GOT3 (cell line): ENCODE data around the gene CTPS1.

Source experiments
- DNase-seq: peaks from one replicate; lab custom pipeline; 2025; ENCODE audit warnings: mixed read lengths; lab: John Stamatoyannopoulos, UW

The CTPS1 gene

DNA sequence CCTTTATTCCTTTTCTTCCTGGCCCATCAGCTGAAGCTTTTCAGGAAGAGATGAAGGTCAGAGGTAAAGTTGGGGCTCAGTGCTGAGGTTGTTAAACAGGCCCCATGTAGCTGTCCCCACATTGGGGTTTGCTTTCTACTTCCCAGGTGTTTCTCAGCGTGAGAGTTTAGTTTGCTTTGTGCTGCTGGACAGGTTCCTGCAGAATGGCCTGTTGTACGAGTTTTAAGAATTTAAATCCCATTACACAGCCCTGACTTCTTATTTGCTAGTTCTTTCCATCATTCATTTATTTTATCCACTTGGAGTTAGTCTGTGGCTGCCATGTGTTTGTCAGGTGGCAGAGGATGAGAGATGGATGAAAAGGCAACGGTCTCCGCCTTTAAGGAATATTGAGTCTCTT, 19.2 kb downstream of the CTPS1 start:
- no peak for DNase-seq

DNA sequence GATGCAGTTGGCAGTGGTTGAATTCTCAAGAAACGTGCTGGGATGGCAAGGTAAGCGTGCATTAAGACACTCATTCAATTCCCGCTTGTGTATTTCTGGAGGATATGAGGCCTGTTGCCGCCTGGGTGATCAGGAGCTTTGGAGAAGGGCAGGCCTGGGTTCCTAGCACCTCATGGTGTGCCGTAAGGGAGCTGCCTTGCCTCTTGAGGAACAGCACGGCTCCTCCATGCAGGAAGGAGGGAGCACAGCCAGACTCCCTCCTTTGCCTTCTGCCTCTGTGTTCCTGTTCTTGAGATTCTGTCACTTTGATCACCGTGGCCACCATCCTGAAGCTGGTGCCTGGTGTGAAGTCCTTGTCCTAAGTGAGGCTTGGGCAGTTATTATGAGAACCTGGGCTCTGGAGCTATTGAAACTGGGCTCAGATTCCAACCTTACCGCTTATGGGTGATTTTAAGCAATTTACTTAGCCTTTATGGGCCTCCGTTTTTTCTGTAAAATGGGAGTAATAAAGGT, 23.7 kb downstream of the CTPS1 start:
- no peak for DNase-seq

DNA sequence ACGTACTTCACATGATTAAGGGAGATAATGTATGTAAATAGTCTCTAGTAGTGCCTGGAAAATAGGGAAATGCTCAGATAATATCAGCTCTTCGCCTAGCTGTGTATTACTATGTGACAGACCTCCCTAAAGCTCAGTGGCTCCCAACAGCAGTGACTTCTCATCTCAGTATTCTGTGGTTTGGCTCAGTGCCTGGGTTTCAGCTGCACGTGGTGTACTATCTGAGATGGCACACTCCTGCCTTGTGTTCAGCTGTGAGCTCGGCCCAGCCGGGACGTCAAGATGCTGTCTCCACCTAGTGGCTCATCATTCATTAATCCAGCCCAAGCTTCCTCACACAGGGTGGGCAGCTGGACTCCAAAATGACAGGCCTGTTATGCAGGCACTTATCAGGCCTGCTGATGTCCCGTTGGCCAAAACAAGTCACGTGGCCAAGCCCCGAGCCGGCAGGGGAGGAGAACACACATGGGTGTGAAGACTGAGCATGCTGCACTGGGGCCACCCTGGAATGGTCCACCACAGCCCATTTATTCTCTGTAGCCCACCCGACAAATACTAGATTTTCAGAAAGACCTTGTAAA, 24.2 kb downstream of the CTPS1 start:
- DNase-seq: peak; percentile 77

DNA sequence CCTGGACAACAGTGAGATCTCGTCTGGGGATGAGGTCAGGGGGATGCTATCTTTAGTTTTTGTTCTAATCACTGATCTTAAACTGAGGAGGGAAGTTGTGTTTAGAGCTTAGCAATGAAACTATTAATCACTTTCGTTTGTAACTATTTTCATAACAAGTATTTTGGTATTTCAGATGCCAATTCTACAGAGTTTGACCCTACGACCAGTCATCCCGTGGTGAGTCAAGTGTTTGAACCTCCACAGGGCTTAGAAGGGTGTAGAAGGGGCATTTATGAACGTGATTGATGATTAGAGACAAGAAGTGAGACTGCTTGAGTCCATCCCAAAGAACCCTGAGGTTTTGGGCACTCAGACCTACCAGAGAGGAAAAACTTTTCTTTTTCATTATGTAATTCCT, 26.4 kb downstream of the CTPS1 start:
- DNase-seq: no peak

DNA sequence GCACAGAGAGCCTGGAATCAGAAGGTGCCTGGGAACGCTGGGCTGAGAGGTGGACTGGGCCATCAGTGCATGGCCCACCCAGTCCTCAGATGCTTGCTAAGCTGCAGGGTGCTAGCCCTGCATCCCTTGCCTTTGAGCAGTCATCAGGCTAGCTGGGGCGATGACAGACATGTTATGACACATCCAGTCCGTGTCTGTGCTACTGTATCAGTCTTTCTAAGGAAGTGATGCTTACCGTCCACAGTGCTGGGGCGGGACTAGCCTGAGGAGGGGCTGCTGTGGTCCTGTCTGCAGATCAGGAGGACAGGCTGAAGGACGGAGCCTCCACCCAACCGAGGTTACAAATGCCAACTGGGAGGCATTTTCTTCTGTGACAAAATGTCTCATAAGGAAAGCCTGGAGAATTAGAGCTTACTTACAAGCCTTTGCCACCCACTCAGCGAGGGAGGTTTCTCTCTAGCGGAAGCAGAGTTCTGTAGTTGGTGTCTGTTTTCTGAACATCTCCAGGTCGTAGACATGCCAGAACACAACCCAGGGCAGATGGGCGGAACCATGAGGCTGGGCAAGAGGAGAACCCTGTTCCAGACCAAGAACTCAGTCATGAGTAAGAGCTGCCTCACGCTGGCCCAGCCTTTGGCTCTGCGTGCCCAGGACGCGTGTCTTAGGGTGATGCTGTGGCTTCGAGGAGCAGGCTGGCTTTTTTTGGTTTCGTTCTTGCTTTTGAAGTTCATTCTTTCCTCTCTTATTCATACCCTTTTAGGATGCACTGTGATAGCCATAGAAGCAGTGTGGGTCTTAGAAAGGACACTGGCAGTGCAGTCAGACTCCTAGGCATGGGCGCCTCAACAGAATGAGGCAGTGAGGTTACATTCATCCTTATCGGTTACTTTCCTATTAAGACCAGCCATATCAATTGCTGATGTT, 27.7 kb downstream of the CTPS1 start:
- DNase-seq: no peak

DNA sequence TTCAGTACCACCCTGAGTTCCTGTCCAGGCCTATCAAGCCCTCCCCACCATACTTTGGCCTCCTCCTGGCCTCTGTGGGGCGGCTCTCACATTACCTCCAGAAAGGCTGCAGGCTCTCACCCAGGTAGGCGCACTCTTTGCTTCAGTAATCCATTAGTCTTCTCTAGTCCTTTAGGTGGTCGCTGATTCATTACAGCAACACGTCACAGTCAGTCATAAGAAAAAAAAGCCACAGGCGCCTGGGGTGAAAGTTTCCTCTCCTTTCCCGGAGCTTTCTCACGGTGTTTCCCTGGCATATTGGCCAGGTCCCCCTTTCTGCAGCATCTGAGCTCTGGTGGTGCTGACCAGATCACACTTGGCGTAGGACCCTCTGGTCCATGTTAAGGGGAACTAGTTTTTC, 30.0 kb downstream of the CTPS1 start:
- DNase-seq: no peak

DNA sequence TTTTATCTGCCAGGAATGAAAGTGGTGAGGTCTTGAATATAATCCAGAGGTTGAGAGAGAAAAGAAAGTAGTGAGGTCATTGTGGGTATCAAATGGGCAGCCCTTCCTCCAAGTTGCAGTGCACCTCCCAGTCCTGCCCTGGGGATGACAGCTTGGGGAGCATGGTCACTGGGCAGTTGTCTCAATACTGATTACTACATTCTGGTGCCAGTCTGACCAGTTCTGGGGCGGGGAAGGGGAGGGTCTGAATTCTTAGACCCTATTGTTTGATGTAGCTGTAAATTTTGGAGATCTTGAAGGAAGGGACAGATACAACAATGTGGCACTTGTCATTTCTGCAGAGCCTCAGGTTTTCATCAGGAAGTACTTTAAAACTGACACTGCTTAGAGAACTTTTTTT, 30.8 kb downstream of the CTPS1 start:
- no peak for DNase-seq

DNA sequence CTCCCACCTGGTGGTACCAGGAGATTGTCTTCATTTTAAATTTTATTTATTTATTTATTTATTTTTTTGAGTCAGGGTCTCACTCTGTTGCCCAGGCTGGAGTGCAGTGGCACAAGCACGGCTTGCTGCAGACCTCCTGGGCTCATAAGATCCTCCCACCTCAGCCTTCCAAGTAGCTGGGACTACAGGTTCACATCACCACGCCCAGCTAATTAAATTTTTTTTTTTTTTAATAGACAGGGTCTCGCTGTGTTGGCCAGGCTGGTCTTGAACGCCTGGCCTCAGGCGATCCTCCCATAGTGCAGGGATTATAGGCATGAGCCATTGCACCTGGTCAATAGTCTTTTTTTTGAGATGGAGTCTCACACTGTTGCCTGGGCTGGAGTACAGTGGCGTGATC, 33.5 kb downstream of the CTPS1 start:
- DNase-seq: no peak

DNA sequence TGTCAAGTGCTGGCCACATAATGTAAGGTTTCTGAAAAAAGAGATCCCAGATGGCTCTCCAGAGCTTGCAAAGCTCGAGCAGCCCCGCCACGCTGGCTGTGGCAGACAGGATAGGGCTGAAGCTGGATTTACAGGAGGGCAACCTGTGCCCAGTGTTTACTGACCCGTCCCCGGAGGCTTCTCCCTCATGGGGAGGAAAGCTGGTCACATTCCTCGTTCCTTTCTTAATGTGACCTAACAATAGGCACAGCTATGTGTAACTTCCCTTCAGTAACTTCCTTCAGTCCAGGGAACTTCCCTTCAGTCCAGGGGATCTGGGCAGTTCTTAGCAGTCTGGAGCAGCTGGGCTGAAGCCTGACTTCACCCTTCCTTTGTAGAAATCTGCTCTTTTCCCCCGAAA, 34.3 kb downstream of the CTPS1 start:
- DNase-seq: no peak

DNA sequence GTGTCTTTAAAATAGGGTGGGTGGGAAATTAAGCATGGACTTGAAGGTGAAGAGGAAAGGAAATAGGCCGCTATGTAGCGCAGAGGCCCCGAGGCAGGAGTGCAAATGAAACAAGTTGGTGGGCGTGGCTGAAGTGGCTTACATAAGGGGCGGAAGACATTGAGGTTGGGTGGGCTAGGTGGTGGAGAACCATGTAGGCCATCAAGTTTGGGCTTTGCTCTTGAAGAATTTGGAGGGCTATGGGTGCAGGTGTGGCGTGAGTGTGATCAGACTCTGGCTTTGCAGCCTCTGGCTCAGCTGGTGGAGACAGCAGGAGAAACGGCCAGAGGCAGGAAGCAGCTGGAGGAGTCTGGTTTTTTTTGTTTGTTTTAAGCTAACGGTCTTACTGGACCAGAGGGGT, 35.4 kb downstream of the CTPS1 start:
- no peak for DNase-seq

DNA sequence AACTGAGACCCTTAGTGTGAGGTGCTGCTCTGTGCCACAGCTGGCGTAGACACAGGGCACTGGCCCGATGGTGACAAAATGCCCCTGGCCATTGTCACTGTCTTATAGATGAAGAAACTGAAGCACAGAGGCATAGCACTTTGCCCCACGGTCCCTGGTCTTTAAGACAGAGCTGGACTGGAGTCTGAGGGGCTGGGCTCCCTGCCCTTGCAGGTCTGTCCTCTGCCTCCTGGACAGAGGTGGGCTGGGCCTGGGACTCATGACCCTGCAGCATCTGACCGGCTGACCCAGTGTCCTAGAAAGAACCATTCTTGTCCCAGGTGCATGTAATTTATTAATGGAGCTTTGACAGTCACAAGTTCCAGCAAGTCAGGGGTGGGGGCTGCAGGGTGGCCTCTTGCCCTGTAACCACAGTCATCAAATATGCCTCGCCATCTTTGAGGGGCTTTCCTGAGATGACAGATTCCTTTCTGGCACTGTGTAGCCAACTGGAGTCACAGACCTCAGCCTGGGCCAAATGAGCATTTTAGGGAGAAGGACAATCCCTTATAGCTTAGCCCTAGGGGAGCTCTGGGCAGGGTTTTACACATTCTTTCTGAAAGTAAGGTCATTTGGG, 35.9 kb downstream of the CTPS1 start:
- DNase-seq: no peak

DNA sequence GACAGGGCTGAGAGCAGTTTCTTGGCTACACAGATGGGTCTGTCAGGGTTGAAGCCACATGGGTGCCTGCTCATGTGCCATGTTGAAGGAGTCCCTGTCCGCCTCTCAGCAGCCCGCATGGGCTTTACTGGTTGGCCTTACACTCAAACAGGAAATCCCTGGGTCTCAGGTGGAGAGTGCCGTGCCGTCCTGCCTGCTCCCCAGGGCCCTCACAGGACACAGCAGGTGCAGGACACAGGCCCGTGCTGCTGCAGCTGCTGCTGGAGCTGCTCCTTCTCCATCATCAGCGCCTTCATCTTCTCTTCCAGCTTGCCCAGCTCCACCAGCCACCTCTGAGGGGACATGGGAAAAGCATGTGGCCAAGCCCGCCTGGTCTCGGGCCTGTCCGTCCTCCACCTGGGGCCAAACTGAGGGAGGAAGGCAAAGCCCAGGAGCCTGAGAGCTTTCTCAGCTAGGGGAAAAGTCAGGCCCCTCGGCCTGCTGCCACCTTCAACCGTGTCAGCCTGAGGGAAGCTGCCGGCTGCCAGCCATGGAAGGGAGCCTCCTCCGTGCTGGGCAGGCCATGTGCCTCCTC, 36.5 kb downstream of the CTPS1 start:
- no peak for DNase-seq

DNA sequence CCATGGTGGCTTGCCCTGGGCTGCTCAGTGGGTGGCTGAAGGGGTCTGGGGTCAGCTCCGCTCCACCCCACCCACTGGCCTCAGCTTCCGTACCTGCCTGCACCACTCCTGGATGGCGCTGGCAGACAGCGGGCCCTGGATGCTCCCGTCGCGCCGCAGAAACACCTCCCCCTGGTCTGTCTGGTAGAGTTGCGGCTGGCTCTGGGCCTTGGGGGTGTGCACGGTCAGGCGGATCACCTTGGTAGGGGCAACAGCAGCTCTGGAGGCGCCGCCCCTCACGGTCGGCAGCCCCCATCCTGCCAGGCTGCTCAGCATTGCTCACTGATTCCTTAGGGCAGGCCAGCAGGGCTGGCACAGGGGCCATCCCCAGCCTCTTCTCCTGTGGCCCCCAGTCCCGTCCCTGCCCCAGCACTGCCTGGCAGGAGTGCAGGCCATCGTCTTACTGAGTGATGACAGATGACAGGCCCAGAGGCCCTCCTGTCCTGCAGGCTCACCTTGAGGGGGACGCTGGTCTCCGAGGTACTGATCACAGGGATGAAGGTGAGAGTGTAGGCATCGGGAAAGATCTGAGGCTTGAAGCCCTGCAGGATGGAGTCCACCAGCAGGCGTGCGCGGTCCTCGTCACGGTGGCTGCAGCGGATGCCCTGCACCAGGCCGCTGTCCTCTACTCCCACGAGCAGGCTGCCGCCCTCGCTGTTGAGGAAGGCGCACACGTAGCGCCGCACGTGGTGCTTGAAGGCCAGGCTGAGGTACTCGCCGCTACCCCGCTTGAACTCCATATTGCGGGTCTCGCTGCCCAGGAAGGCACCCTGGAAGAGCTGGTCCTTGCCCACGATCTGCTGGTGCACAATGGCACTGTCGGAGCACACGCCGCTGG, 37.9 kb downstream of the CTPS1 start:
- no peak for DNase-seq

DNA sequence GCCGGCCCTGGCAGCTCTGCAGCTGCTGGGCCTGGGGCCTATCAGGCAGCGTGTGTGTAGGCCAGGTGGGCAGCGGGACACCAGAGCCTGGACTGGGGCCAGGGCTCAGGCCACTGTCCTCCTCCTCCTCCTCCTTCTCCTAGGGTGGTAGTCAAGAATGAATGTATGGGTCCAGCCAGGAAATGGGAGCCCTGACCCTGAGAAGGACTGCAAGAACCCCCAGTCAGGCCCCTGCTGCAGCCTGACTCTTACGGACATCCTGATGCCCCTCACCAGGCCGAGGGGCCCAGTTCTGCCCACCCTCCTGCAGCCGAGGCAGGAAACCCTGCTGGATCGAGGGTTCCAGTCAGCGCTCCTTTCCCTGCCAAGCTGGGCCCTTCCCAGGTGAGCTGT, 38.5 kb downstream of the CTPS1 start:
- no peak for DNase-seq

DNA sequence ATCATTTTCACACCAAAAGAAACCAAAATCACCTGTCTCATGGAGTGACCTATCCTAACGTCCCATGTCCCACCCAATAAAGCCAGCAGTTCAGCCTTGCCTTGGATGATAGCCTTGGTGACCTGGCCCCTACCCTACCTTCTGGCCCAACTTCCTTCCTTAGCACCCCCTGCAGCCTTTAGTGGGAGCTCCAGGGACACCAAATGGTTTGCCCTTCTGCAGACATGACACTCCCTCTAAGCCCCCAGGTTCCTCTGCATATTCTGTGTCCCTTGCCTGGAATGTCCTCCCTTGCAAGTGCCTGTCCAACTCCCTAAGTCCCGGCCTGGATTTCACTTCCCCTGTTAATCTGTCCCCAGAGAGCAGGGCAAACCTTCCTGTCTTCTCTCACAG, 39.9 kb downstream of the CTPS1 start:
- DNase-seq: no peak

DNA sequence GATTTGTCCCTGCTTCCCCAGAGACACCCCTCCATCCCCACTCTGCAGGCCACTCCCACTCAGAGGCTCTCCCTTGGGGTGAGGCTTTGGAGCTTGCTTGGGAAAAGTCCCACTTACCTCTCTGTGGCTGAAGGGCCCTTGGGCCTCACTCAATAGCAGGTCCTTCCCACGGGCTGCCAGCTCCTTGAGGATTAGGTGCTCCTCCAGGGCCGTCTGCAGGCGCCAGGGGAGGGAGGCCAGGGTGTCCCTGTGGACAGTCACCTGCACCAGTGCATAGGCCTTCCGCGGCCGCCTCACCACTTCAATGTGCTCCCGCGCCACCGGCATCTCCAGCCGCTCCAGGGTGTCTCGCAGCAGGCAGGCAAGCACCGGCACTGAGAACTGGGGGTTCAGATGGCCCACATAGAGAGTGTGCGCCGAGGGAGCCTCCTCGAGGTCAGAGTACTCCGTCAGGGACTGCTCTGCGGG, 40.6 kb downstream of the CTPS1 start:
- no peak for DNase-seq

DNA sequence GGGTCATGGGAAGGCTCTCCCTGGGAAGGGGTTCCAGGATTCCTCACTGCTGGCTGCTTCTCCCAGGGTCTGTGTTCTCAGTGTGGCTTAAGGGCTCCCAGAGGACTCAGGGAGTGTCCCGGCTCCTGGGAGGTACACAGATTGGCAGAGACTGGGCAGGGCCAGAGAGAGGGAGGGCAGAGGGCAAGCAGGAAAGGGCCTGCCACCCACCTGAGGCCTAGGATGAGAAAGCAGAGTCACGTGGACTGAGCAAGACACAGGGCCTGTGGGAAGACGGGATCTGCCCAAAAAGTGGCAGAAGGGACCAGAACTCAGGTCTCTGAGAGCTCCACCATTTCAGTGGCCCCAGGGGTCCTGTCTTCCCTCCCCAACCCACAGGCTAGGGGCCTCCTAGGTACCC, 41.2 kb downstream of the CTPS1 start:
- no peak for DNase-seq

DNA sequence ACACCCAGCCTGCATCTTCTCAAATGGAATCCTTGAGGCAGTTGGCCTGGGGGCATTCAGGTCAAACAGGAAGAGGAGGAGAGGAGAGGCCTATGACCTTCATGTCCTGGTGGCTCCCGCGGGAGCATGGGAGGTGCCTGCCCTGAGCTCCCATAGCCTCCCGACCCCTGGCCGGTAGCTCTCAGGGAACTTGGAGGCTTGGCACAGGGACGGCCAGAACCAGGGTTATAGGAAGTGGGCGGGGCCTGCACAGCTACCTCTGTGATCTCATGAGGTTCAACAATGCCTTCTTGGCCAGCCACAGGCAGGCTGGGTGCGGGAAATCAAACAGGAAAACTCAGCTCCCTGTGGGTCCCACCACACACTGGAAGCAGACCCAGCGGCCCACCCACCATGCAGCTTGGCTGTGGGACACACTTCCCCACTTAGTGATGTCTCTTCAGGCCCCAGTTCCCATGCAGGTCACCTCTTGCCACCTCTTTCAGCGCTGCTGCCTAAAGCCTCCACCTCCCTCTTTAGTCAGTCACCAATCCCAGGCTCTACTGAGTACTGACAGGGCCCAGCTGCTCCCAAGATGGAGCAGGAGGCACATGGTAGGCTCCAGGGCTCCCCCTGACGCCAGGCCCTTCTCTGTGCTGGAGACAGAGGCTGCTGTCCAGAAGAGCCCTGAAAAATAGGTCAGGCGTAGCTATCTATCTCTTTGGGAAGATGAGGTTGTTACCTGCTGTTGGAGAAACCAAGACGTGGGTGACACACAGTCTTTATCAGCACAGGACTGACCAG, 42.2 kb downstream of the CTPS1 start, which contains the start of gene SLFNL1:
TSS of gene SLFNL1 (minus strand) at position 200 of the 783 bp plus-strand sequence. CDS start 1,065 bp downstream, outside the sequence.
- DNase-seq: no peak

DNA sequence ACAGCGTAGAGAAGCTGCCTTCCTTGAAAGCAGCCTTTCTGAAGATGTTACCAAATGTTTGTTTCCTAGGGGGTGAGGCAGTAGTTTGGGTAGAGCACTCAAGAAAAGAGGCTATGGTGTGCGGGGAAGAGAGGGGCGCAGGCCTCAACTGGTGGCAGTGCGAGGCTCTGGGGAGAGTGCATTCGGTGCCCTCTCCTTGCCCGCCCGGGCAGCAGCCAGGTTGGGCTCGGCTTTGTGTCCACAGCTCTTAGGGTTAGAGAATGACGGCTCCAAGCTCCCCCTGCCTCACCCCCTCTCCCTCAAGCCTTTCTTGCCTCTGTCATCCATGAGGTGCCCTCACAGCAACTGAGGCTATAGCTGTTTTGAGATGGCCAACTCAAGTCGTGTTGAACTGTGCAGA, 42.9 kb downstream of the CTPS1 start:
- DNase-seq: no peak

DNA sequence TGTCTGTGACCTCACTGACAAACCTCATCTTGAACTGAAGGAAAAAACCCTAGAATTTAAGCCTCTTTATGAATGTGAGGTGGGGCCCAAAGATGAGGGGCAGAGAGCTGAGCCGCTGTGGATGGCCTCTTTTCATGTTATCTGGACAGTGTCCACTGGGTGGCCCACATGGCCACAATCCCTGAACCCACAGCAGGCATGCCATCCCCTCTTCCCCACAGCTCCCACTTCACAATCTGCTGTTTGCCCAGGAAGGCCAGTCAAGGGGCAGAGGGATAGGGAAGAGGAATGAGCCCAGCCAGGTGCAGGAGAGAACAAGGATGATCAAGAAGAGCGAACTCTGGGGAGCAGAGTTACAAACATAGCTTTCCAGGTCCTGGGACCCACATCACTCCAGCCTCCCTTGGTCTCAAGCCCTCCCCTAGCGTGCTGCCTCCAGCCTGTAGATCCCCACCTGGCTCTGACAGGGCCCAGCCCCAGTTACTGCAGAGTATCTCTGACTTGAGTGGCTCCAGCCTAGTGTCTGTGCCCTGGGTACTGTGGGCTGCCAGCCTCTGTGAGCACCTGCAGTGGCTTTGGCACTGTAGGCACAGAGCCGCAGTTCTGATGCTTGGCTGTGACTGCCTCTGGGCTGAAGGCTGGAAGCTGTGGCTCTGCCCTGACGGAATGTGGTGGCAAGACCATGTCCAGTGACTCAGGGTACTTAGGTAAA, 43.9 kb downstream of the CTPS1 start:
- DNase-seq: no peak
